IMR-90 (cell line): ENCODE results near the gene NRP1. TPM values are rescaled to one million over a fixed set of nuclear protein-coding genes. Genes with fewer than 3 reads are reported as not detected.

Experiments used
- ATAC-seq: fragments of 200-7000 bp; cut with Tn5 transposase; 2 replicates; pipeline ENCODE4 v1.9.1; 2020; ENCODE audit warnings: low read depth, mild to moderate bottlenecking, moderate library complexity
- BruUV-seq: library from RNA; stranded (reverse); fragments of 400-500 nt; replicated peaks from 2 replicates; lab custom pipeline; 2021; lab: Mats Ljungman, UMichigan
- CTCF ChIA-PET: fragments of 300-600 bp; formaldehyde crosslinking; extraction: SDS; loops from one replicate; lab custom pipeline; 2021; ENCODE audit warnings: antibody characterized with exemption; lab: Yijun Ruan, JAX
- POLR2A ChIA-PET: fragments of 300-600 bp; sonication (Branson Sonifier 250); formaldehyde crosslinking; loops from one replicate; lab custom pipeline; 2022; ENCODE audit warnings: antibody characterized with exemption; ENCODE audit not compliant: unreplicated experiment; lab: Charles Lee
- DNase-seq: peaks from one replicate; pipeline ENCODE4 v3.0.0; 2013
- H2AFZ ChIP-seq: replicated peaks from 2 replicates; pipeline ENCODE3; 2013; ENCODE audit warnings: low read length, mild to moderate bottlenecking; ENCODE audit not compliant: poor library complexity
- H2AK5ac ChIP-seq: 2 replicates; pipeline ENCODE4 v1.6.1; 2013; ENCODE audit warnings: low read depth, low read length, inconsistent platforms
- H2AK9ac ChIP-seq: replicated peaks from 2 replicates; pipeline ENCODE3; 2013; ENCODE audit warnings: mild to moderate bottlenecking, low read depth, low read length, moderate library complexity; ENCODE audit not compliant: poor library complexity
- H2BK120ac ChIP-seq: 2 replicates; pipeline ENCODE4 v1.6.1; 2013; ENCODE audit warnings: low read depth, low read length, inconsistent platforms
- H2BK15ac ChIP-seq: 3 replicates; pipeline ENCODE4 v1.6.1; 2013; ENCODE audit warnings: low read depth, low read length, inconsistent platforms
- H2BK20ac ChIP-seq: 2 replicates; pipeline ENCODE4 v1.6.1; 2013; ENCODE audit warnings: low read depth, mild to moderate bottlenecking, inconsistent platforms, low read length, moderate library complexity
- H2BK5ac ChIP-seq: 2 replicates; pipeline ENCODE4 v1.6.1; 2013; ENCODE audit warnings: mild to moderate bottlenecking, low read depth, low read length, inconsistent platforms; ENCODE audit not compliant: poor library complexity, severe bottlenecking
- H3K14ac ChIP-seq: replicated peaks from 2 replicates; pipeline ENCODE4 v1.6.1; 2013; ENCODE audit warnings: low read depth, low read length, inconsistent platforms
- H3K18ac ChIP-seq: 2 replicates; pipeline ENCODE4 v1.6.1; 2013; ENCODE audit warnings: low read depth, low read length, control low read depth
- H3K23ac ChIP-seq: 2 replicates; pipeline ENCODE4 v1.6.1; 2013; ENCODE audit warnings: low read depth, low read length, inconsistent platforms
- H3K27ac ChIP-seq: 2 replicates; pipeline ENCODE4 v1.5.1; 2013; ENCODE audit warnings: mild to moderate bottlenecking, control low read depth, low read length; ENCODE audit not compliant: insufficient read depth
- H3K27me3 ChIP-seq: 2 replicates; pipeline ENCODE4 v1.6.1; 2013; ENCODE audit warnings: low read length; ENCODE audit not compliant: control insufficient read depth, insufficient read depth
- H3K36me3 ChIP-seq: 2 replicates; pipeline ENCODE4 v1.6.1; 2013; ENCODE audit warnings: low read length, mixed read lengths; ENCODE audit not compliant: control insufficient read depth, insufficient read depth
- H3K4ac ChIP-seq: 2 replicates; pipeline ENCODE4 v1.6.1; 2013; ENCODE audit warnings: low read depth, low read length, inconsistent platforms
- H3K4me1 ChIP-seq: 2 replicates; pipeline ENCODE4 v1.6.1; 2013; ENCODE audit warnings: low read length, mixed read lengths; ENCODE audit not compliant: control insufficient read depth, insufficient read depth
- H3K4me2 ChIP-seq: 2 replicates; pipeline ENCODE4 v1.6.1; 2013; ENCODE audit warnings: low read depth, mild to moderate bottlenecking, control low read depth, low read length, moderate library complexity
- H3K4me3 ChIP-seq: 2 replicates; pipeline ENCODE4 v1.5.1; 2013; ENCODE audit warnings: low read depth, mild to moderate bottlenecking, control low read depth, low read length, moderate library complexity; ENCODE audit not compliant: insufficient read depth
- H3K56ac ChIP-seq: 2 replicates; pipeline ENCODE4 v1.6.1; 2013; ENCODE audit warnings: low read length, inconsistent platforms; ENCODE audit not compliant: insufficient read depth; ENCODE audit errors: extremely low read depth
- H3K79me1 ChIP-seq, 2 experiments: 2 replicates each; pipeline ENCODE4 v1.6.1; 2013; ENCODE audit warnings: low read length in 2 of 2, inconsistent platforms in 1 of 2, low read depth in 1 of 2
- H3K9ac ChIP-seq: 2 replicates; pipeline ENCODE4 v1.6.1; 2013; ENCODE audit warnings: low read depth, low read length, control low read depth
- H3K9me1 ChIP-seq: 2 replicates; pipeline ENCODE4 v1.6.1; 2013; ENCODE audit warnings: low read length, inconsistent platforms; ENCODE audit not compliant: insufficient read depth
- H3K9me3 ChIP-seq: 2 replicates; pipeline ENCODE4 v1.6.1; 2013; ENCODE audit warnings: low read length; ENCODE audit not compliant: control insufficient read depth, insufficient read depth
- H4K20me1 ChIP-seq: 2 replicates; pipeline ENCODE4 v1.6.1; 2013; ENCODE audit warnings: low read length, inconsistent platforms; ENCODE audit not compliant: insufficient read depth
- H4K5ac ChIP-seq: 2 replicates; pipeline ENCODE4 v1.6.1; 2013; ENCODE audit warnings: mild to moderate bottlenecking, low read depth, low read length, control low read depth
- H4K8ac ChIP-seq, 2 experiments: 2 replicates each; pipeline ENCODE4 v1.6.1; 2013; ENCODE audit warnings: low read depth in 2 of 2, low read length in 2 of 2, control low read depth in 1 of 2, inconsistent platforms in 1 of 2
- H4K91ac ChIP-seq: 2 replicates; pipeline ENCODE4 v1.6.1; 2013; ENCODE audit warnings: low read depth, low read length, inconsistent platforms; ENCODE audit not compliant: insufficient read depth
- BHLHE40 ChIP-seq: fragments of 150-350 bp; IDR thresholded peaks from 2 replicates; pipeline ENCODE4 v1.6.1; 2016; ENCODE audit warnings: mild to moderate bottlenecking, low read depth, low read length
- CHD1 ChIP-seq: IDR thresholded peaks from 2 replicates; pipeline ENCODE4 v1.6.1; 2012; ENCODE audit warnings: low read depth, low read length, improper control_type of control experiment
- MAFK ChIP-seq: IDR thresholded peaks from 2 replicates; pipeline ENCODE4 v1.6.1; 2012; ENCODE audit warnings: low read depth, low read length, improper control_type of control experiment
- RAD21 ChIP-seq: IDR thresholded peaks from 2 replicates; pipeline ENCODE4 v1.6.1; 2012; ENCODE audit warnings: low read length, improper control_type of control experiment
- RFX5 ChIP-seq: IDR thresholded peaks from 2 replicates; pipeline ENCODE4 v1.8.0; 2012; ENCODE audit warnings: low read depth, mild to moderate bottlenecking, low read length, moderate library complexity
- USF2 ChIP-seq: fragments of 150-350 bp; IDR thresholded peaks from 2 replicates; pipeline ENCODE4 v1.6.1; 2017; ENCODE audit warnings: mild to moderate bottlenecking, antibody characterized with exemption, low read length, low read depth
- WGBS, 2 experiments: methylation state at CpG; one replicate each; pipeline versions ENCODE4 v1.1.5 to v1.1.7; 2013; ENCODE audit warnings: missing lambda C conversion rate in 2 of 2; ENCODE audit not compliant: insufficient read length in 1 of 2; ENCODE audit errors: extremely low coverage in 2 of 2; 5-methylcytosine and 5-hydroxymethylcytosine counted together
- dilution Hi-C: fragments of 300-500 bp; cut with HindIII; formaldehyde crosslinking; loops from one replicate; pipeline ENCODE4 v1.14.3; 2018; ENCODE audit warnings: low sequenced_read_pairs; ENCODE audit not compliant: unreplicated experiment
- in situ Hi-C: fragments of 300-500 bp; cut with MboI; formaldehyde crosslinking; loops from 3 replicates; pipeline ENCODE4 v1.14.3; 2019; ENCODE audit warnings: low sequenced_read_pairs, inconsistent platforms, mixed read lengths
- intact Hi-C: fragments of 100-400 bp; cut with micrococcal nuclease; formaldehyde crosslinking; loops from 2 replicates; pipeline ENCODE4 v1.10.0; 2022
- polyA plus RNA-seq, 3 experiments: library from polyadenylated mRNA; depleted of rRNA; stranded (reverse); fragments of >200 nt; gene quantifications; 2 replicates each; pipeline ENCODE4 v1.2.3, GENCODE V29; 2012; ENCODE audit warnings: low replicate concordance in 1 of 3
- total RNA-seq: library from RNA; depleted of rRNA; stranded (reverse); fragments of >200 nt; gene quantifications from 2 replicates; pipeline ENCODE4 v1.2.3, GENCODE V29; 2012

Gene NRP1
- total and polyA plus RNA-seq, 2 of the 4 experiments (the other 2 are of a cell fraction): 108 to 227 TPM

GRCh38 chr10:33293076-33293475 is 41.4 kb downstream of the NRP1 start:
- Histone ChIP-seq H2AK9ac (no peak overlapping the region), H2BK20ac (no peak overlapping the region), H3K4ac (no peak overlapping the region), H4K91ac (no peak overlapping the region), H3K56ac (no peak overlapping the region), H3K4me1 (peaks cover 10% of the 10 kb centered on the region), H3K36me3 (0 out of 2 replicates have a peak, but pooled peaks cover 3% of the 10 kb centered on the region), H3K9me1 (peaks cover 14% of the 10 kb centered on the region), H4K5ac (no peak overlapping the region), H2BK5ac (peak overlapping the region; percentile 90), H3K27ac (no peak overlapping the region), H3K4me3 (no peak overlapping the region), H2AFZ (no peak overlapping the region), H3K23ac (no peak overlapping the region), H3K9ac (no peak overlapping the region), H3K27me3 (no peaks in the 10 kb centered on the region), H2BK15ac (no peak overlapping the region), H2AK5ac (0 out of 2 replicates have a peak overlapping the region, but pooled peaks have one; percentile 5), H3K79me1 (peaks cover 37 to 75% of the 10 kb centered on the region in 2 experiments), H2BK120ac (no peak overlapping the region), H4K20me1 (peaks cover 13% of the 10 kb centered on the region; the same call in 1 of the 2 replicates), H3K14ac (no peak overlapping the region), H3K9me3 (no peaks in the 10 kb centered on the region), H4K8ac (no peak overlapping the region), H3K4me2 (no peak overlapping the region), H3K18ac (no peak overlapping the region)
- no TSS peak for BruUV-seq
- DNase-seq (no peak), ATAC-seq (no peak)
- in situ Hi-C loops: no loop called here
- ChIA-PET POLR2A (no interaction called here), CTCF (no interaction called here)
- intact Hi-C loops: no loop called here
- dilution Hi-C loops: no loop called here
- TF ChIP-seq CHD1 (no peak), RFX5 (no peak), USF2 (no peak), MAFK (no peak), BHLHE40 (no peak), RAD21 (no peak)
- WGBS, 2 experiments: no CpG with 5 or more reads among the region's 3 CpGs
